H9 (cell line): ENCODE data around the gene IDUA. TPM values are rescaled to one million over a fixed set of nuclear protein-coding genes. Genes with fewer than 3 reads are reported as not detected.

Source experiments
- DNase-seq: peaks from one replicate; pipeline ENCODE4 v3.0.0-alpha.2; 2017
- H2AFZ ChIP-seq: one replicate; pipeline ENCODE4 v1.6.1; 2013; ENCODE audit warnings: mild to moderate bottlenecking, low read length, control low read depth, moderate library complexity
- H2AK5ac ChIP-seq: 2 replicates; pipeline ENCODE4 v1.6.1; 2013; ENCODE audit warnings: low read length, control low read depth, mixed read lengths; ENCODE audit not compliant: insufficient read length
- H2BK120ac ChIP-seq: one replicate; pipeline ENCODE4 v1.6.1; 2013; ENCODE audit warnings: low read depth, mild to moderate bottlenecking, low read length, control low read depth, inconsistent platforms; ENCODE audit not compliant: poor library complexity, severe bottlenecking
- H2BK12ac ChIP-seq: 2 replicates; pipeline ENCODE4 v1.6.1; 2013; ENCODE audit warnings: low read length, control low read depth, mixed read lengths, low read depth; ENCODE audit not compliant: insufficient read length
- H2BK15ac ChIP-seq: 2 replicates; pipeline ENCODE4 v1.6.1; 2013; ENCODE audit warnings: low read depth, low read length, control low read depth
- H2BK20ac ChIP-seq: one replicate; pipeline ENCODE4 v1.6.1; 2013; ENCODE audit warnings: low read depth, mild to moderate bottlenecking, low read length, control low read depth, inconsistent platforms; ENCODE audit not compliant: poor library complexity, severe bottlenecking
- H2BK5ac ChIP-seq: 2 replicates; pipeline ENCODE4 v1.6.1; 2013; ENCODE audit warnings: low read length, control low read depth, mixed read lengths; ENCODE audit not compliant: insufficient read length
- H3K14ac ChIP-seq: 2 replicates; pipeline ENCODE4 v1.6.1; 2013; ENCODE audit warnings: low read length, control low read depth; ENCODE audit not compliant: insufficient read depth
- H3K18ac ChIP-seq: 2 replicates; pipeline ENCODE4 v1.6.1; 2013; ENCODE audit warnings: low read depth, mild to moderate bottlenecking, mixed read lengths, low read length, control low read depth; ENCODE audit not compliant: insufficient read length
- H3K23ac ChIP-seq: 2 replicates; pipeline ENCODE4 v1.6.1; 2013; ENCODE audit warnings: low read length, control low read depth, mixed read lengths, low read depth; ENCODE audit not compliant: insufficient read length
- H3K23me2 ChIP-seq: 2 replicates; pipeline ENCODE4 v1.6.1; 2013; ENCODE audit warnings: low read depth, mild to moderate bottlenecking, mixed read lengths, low read length, control low read depth; ENCODE audit not compliant: insufficient read length, poor library complexity, severe bottlenecking
- H3K27ac ChIP-seq: 2 replicates; pipeline ENCODE4 v1.5.1; 2013; ENCODE audit warnings: low read length, control low read depth, mixed read lengths, low read depth; ENCODE audit not compliant: insufficient read length
- H3K27me3 ChIP-seq: 2 replicates; pipeline ENCODE4 v1.6.1; 2013; ENCODE audit warnings: low read length, control low read depth, inconsistent platforms; ENCODE audit not compliant: insufficient read depth
- H3K4ac ChIP-seq: 2 replicates; pipeline ENCODE4 v1.6.1; 2013; ENCODE audit warnings: low read depth, mild to moderate bottlenecking, control low read depth, inconsistent platforms, low read length, moderate library complexity
- H3K4me1 ChIP-seq: 2 replicates; pipeline ENCODE4 v1.6.1; 2013; ENCODE audit warnings: low read length, control low read depth, inconsistent platforms; ENCODE audit not compliant: insufficient read depth
- H3K4me2 ChIP-seq: 2 replicates; pipeline ENCODE4 v1.6.1; 2013; ENCODE audit warnings: low read length, control low read depth, mixed read lengths; ENCODE audit not compliant: insufficient read length, insufficient read depth
- H3K56ac ChIP-seq: 2 replicates; pipeline ENCODE4 v1.6.1; 2013; ENCODE audit warnings: low read depth, mild to moderate bottlenecking, mixed read lengths, low read length, control low read depth; ENCODE audit not compliant: insufficient read length
- H3K79me1 ChIP-seq: 2 replicates; pipeline ENCODE4 v1.6.1; 2013; ENCODE audit warnings: low read depth, mild to moderate bottlenecking, moderate library complexity, low read length, control low read depth, inconsistent platforms; ENCODE audit not compliant: insufficient read depth, poor library complexity, severe bottlenecking
- H3K79me2 ChIP-seq: 2 replicates; pipeline ENCODE4 v1.6.1; 2013; ENCODE audit warnings: low read length, control low read depth, inconsistent platforms; ENCODE audit not compliant: insufficient read depth
- H3K9ac ChIP-seq: 2 replicates; pipeline ENCODE4 v1.6.1; 2013; ENCODE audit warnings: low read length, control low read depth, mixed read lengths; ENCODE audit not compliant: insufficient read length; ENCODE audit errors: extremely low read depth
- H3K9me3 ChIP-seq: one replicate; pipeline ENCODE4 v1.6.1; 2013; ENCODE audit warnings: low read depth, low read length, inconsistent platforms; ENCODE audit not compliant: control insufficient read depth
- H3T11ph ChIP-seq: one replicate; pipeline ENCODE4 v1.6.1; 2013; ENCODE audit warnings: mild to moderate bottlenecking, low read length, control low read depth, inconsistent platforms
- H4K20me1 ChIP-seq: one replicate; pipeline ENCODE4 v1.6.1; 2013; ENCODE audit not compliant: control insufficient read depth, insufficient read length, insufficient read depth
- H4K5ac ChIP-seq: 2 replicates; pipeline ENCODE4 v1.6.1; 2013; ENCODE audit warnings: low read depth, mild to moderate bottlenecking, mixed read lengths, low read length, control low read depth; ENCODE audit not compliant: insufficient read length
- H4K8ac ChIP-seq: replicated peaks from 2 replicates; pipeline ENCODE4 v1.6.1; 2013; ENCODE audit warnings: low read length, control low read depth, mixed read lengths, low read depth; ENCODE audit not compliant: insufficient read length
- H4K91ac ChIP-seq: 2 replicates; pipeline ENCODE4 v1.6.1; 2013; ENCODE audit warnings: low read depth, mild to moderate bottlenecking, moderate library complexity, mixed read lengths, low read length, control low read depth; ENCODE audit not compliant: insufficient read length
- H3K27ac Mint-ChIP-seq, 3 experiments: 2 replicates in 2 of 3; 3 replicates in 1 of 3; pipeline ENCODE4 v1.8.0; 2020 to 2021; ENCODE audit warnings: mixed read lengths in 3 of 3, mild to moderate bottlenecking in 1 of 3, moderate library complexity in 1 of 3
- H3K27me3 Mint-ChIP-seq: 2 replicates; pipeline ENCODE4 v1.8.0; 2021; ENCODE audit warnings: low read depth, mild to moderate bottlenecking, moderate library complexity, mixed read lengths
- H3K36me3 Mint-ChIP-seq, 3 experiments: 2 replicates in 2 of 3; 3 replicates in 1 of 3; pipeline ENCODE4 v1.8.0; 2020 to 2021; ENCODE audit warnings: low read depth in 3 of 3, mixed read lengths in 3 of 3; ENCODE audit not compliant: insufficient read depth in 1 of 3
- H3K4me1 Mint-ChIP-seq, 2 experiments: 2 replicates each; pipeline ENCODE4 v1.8.0; 2020; ENCODE audit warnings: mixed read lengths in 2 of 2
- H3K4me3 Mint-ChIP-seq, 2 experiments: 2 replicates in 1 of 2; 3 replicates in 1 of 2; pipeline ENCODE4 v1.8.0; 2020 to 2021; ENCODE audit warnings: mild to moderate bottlenecking in 2 of 2, mixed read lengths in 2 of 2, moderate library complexity in 1 of 2
- H3K9me3 Mint-ChIP-seq, 2 experiments: 2 replicates in 1 of 2; 3 replicates in 1 of 2; pipeline ENCODE4 v1.8.0; 2020; ENCODE audit warnings: mild to moderate bottlenecking in 2 of 2, mixed read lengths in 2 of 2, moderate library complexity in 1 of 2
- CTCF ChIP-seq: fragments of 200-600 bp; sonication (generic); conservative IDR thresholded peaks from 3 replicates; pipeline ENCODE4 v1.8.0; 2021; ENCODE audit warnings: antibody characterized with exemption, mild to moderate bottlenecking
- WGBS: extraction: QIAGEN DNeasy Blood & Tissue Kit; methylation state at CpG from one replicate; pipeline ENCODE4 v1.1.7; 2013; ENCODE audit warnings: missing lambda C conversion rate, low lambda C conversion rate, mixed read lengths; ENCODE audit not compliant: insufficient read length; ENCODE audit errors: extremely low coverage; 5-methylcytosine and 5-hydroxymethylcytosine counted together
- total RNA-seq: library from RNA; stranded (reverse); gene quantifications from 2 replicates; pipeline ENCODE4 v1.2.1, GENCODE V29; 2021

Gene IDUA
- total RNA-seq, 1 experiment from 2014 or later = 14.5 TPM

- Histone ChIP-seq H3K4me2 (no peak overlapping the region), H3K4me1 (no peaks in the 10 kb centered on the region), H2BK5ac (no peak overlapping the region), H3K23me2 (no peaks in the 10 kb centered on the region), H2BK20ac (no peak overlapping the region), H3K23ac (no peak overlapping the region), H4K91ac (no peak overlapping the region), H2BK12ac (no peak overlapping the region), H3K14ac (no peak overlapping the region), H4K8ac (no peak overlapping the region), H3K56ac (no peak overlapping the region), H3K9me3 (no peaks in the 10 kb centered on the region), H3K79me2 (no peaks in the 10 kb centered on the region), H3K27ac (no peak overlapping the region), H3T11ph (no peak overlapping the region), H2BK120ac (no peak overlapping the region), H3K4ac (no peak overlapping the region), H4K5ac (no peak overlapping the region), H2BK15ac (no peak overlapping the region), H3K79me1 (no peaks in the 10 kb centered on the region), H3K27me3 (no peaks in the 10 kb centered on the region), H4K20me1 (no peaks in the 10 kb centered on the region), H2AFZ (no peak overlapping the region), H3K9ac (no peak overlapping the region), H3K18ac (no peak overlapping the region), H2AK5ac (no peak overlapping the region)
- Mint-ChIP-seq H3K36me3 (no peaks in the 10 kb centered on the region), H3K9me3 (peaks cover 5 to 8% of the 10 kb centered on the region in 2 experiments; a peak in 3 of 5 replicates), H3K4me3 (no peak overlapping the region), H3K4me1 (peaks cover 4% of the 10 kb centered on the region in 2 experiments; a peak in 2 of 4 replicates), H3K27ac (no peak overlapping the region), H3K27me3 (peaks cover 49% of the 10 kb centered on the region)
- no peak for DNase-seq
- TF ChIP-seq CTCF = no peak
- no CpG with 5 or more reads among the region's 20 CpGs for WGBS
These were observed 7.7 kb upstream of the IDUA start for GRCh38 chr4:978957-979701.
